Measurements from ENCODE around the gene LDLRAD4. TPM values are rescaled to one million over a fixed set of nuclear protein-coding genes. Genes with fewer than 3 reads are reported as not detected.
A peak's percentile ranks its signal among the peaks of the same experiment; 100 is the strongest.

LDLRAD4 gene
- polyA plus RNA-seq, 1 of the 3 experiments (the other 2 are of a cell fraction), result 0.16 TPM

DNA sequence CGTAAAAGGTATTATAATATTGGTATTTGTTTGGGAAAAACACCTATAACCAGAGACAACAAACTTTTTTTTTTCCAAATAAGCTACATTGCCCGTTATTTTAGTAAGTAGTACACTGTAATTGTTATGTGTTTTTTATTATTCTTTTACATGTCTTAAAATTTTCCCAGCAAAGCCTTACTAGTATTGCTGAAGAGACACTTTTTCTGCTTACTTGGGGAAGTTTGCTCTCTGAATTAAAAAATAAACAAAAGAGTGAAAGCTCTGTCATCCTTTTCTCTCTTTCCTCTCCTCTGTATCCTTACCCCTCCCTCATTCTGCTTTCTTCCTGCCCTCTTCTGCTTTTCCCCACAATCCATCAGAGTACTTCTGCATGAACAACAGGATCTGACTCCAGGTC, 25.6 kb upstream of the LDLRAD4 start:
- Histone ChIP-seq H3F3A (replicated peaks; ENCODE audit: insufficient read depth) (no peaks in the 10 kb centered on the region), H3K4me3 (ENCODE audit: low read depth in 2 of 2, low read length in 1 of 2) (no peak overlapping the region), H3K36me3 (replicated peaks in 1 of 2; ENCODE audit: control insufficient read depth in 1 of 2, insufficient read depth in 2 of 2, low read length in 1 of 2) (no peaks in the 10 kb centered on the region), H3K9ac (no peak overlapping the region), H2AFZ (ENCODE audit: low read depth) (no peak overlapping the region), H3K27me3 (ENCODE audit: insufficient read depth) (no peaks in the 10 kb centered on the region; the same call in 1 of the 2 replicates), H3K4me1 (ENCODE audit: control insufficient read depth in 1 of 2, insufficient read depth in 2 of 2, low read depth in 1 of 2, low read length in 1 of 2) (no peaks in the 10 kb centered on the region; a peak in 1 of 4 replicates), H3K9me3 (no peaks in the 10 kb centered on the region), H3K79me2 (ENCODE audit: insufficient read depth) (no peaks in the 10 kb centered on the region), H3K4me2 (no peak overlapping the region), H4K20me1 (ENCODE audit: insufficient read depth) (no peaks in the 10 kb centered on the region), H3K27ac (ENCODE audit: low read depth in 2 of 2, low read length in 1 of 2) (no peak overlapping the region), H3K9me2 (no peaks in the 10 kb centered on the region)
- TF ChIP-seq GABPA (IDR thresholded peaks at IDR 0.05; ENCODE audit: low read depth), result no peak
- TF ChIP-seq EZH2phosphoT487 (IDR thresholded peaks at IDR 0.05; ENCODE audit: borderline replicate concordance, low read depth), result no peak
- TF ChIP-seq EP300 (IDR thresholded peaks at IDR 0.05; ENCODE audit: borderline replicate concordance in 1 of 2, low read depth in 1 of 2, low read length in 1 of 2), result no peak
- no peak for DNase-seq
- 38% methylated on average over 2 of the region's 2 CpGs for WGBS (ENCODE audit: low lambda C conversion rate)
- CTCF ChIA-PET, result interaction anchor here (1.0 kb wide), 1 partner anchor 13 kb away, joined by 3 read pairs; no protein-coding TSS in a partner anchor
- POLR2A ChIA-PET, result no interaction called here

DNA sequence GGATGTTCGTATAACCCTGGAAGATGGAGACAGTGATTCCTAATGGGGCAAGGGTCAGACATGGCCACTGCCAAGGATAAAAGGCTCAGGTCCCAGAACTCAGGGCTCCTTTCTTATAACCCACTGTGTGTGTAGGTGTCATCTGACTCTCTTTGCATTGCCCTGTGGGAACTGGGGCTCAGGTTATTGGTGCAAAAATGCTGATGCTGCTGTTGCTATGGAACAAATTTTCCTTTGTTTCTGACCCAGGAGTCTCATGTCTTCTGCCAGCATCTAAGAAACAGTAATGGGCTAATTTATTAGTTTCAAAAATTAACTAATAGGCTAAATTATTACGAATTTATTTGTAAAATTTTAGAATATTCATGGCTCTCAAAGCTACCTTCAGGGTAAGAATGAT, 24.3 kb upstream of the LDLRAD4 start:
- no peak overlapping the region for H2AFZ ChIP-seq (ENCODE audit: low read depth)
- H3K27ac ChIP-seq (ENCODE audit: low read depth in 2 of 2, low read length in 1 of 2), result no peak overlapping the region
- no peaks in the 10 kb centered on the region for H3F3A ChIP-seq (replicated peaks; ENCODE audit: insufficient read depth)
- H3K4me1 ChIP-seq (ENCODE audit: control insufficient read depth in 1 of 2, insufficient read depth in 2 of 2, low read depth in 1 of 2, low read length in 1 of 2), result no peaks in the 10 kb centered on the region; a peak in 1 of 4 replicates
- 36% methylated on average over 2 of the region's 2 CpGs for WGBS (ENCODE audit: low lambda C conversion rate)
- H3K27me3 ChIP-seq (ENCODE audit: insufficient read depth), result no peaks in the 10 kb centered on the region; the same call in 1 of the 2 replicates
- ChIA-PET CTCF (no interaction called here), POLR2A (no interaction called here)
- peaks cover under 1% of the 10 kb centered on the region for H3K9me3 ChIP-seq
- H3K9me2 ChIP-seq, result no peaks in the 10 kb centered on the region
- no peak for DNase-seq
- H3K79me2 ChIP-seq (ENCODE audit: insufficient read depth), result no peaks in the 10 kb centered on the region
- no peak overlapping the region for H3K4me3 ChIP-seq (ENCODE audit: low read depth in 2 of 2, low read length in 1 of 2)
- no peak overlapping the region for H3K4me2 ChIP-seq
- no peaks in the 10 kb centered on the region for H4K20me1 ChIP-seq (ENCODE audit: insufficient read depth)
- no peak overlapping the region for H3K9ac ChIP-seq
- no peaks in the 10 kb centered on the region for H3K36me3 ChIP-seq (replicated peaks in 1 of 2; ENCODE audit: control insufficient read depth in 1 of 2, insufficient read depth in 2 of 2, low read length in 1 of 2)
- peak; percentile 78 for TF ChIP-seq RFX5 (IDR thresholded peaks at IDR 0.05; ENCODE audit: low read length)
- TF ChIP-seq, protein P1, sequence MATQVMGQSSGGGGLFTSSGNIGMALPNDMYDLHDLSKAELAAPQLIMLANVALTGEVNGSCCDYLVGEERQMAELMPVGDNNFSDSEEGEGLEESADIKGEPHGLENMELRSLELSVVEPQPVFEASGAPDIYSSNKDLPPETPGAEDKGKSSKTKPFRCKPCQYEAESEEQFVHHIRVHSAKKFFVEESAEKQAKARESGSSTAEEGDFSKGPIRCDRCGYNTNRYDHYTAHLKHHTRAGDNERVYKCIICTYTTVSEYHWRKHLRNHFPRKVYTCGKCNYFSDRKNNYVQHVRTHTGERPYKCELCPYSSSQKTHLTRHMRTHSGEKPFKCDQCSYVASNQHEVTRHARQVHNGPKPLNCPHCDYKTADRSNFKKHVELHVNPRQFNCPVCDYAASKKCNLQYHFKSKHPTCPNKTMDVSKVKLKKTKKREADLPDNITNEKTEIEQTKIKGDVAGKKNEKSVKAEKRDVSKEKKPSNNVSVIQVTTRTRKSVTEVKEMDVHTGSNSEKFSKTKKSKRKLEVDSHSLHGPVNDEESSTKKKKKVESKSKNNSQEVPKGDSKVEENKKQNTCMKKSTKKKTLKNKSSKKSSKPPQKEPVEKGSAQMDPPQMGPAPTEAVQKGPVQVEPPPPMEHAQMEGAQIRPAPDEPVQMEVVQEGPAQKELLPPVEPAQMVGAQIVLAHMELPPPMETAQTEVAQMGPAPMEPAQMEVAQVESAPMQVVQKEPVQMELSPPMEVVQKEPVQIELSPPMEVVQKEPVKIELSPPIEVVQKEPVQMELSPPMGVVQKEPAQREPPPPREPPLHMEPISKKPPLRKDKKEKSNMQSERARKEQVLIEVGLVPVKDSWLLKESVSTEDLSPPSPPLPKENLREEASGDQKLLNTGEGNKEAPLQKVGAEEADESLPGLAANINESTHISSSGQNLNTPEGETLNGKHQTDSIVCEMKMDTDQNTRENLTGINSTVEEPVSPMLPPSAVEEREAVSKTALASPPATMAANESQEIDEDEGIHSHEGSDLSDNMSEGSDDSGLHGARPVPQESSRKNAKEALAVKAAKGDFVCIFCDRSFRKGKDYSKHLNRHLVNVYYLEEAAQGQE (IDR thresholded peaks at IDR 0.05; ENCODE audit: low read depth, low read length), result no peak

DNA sequence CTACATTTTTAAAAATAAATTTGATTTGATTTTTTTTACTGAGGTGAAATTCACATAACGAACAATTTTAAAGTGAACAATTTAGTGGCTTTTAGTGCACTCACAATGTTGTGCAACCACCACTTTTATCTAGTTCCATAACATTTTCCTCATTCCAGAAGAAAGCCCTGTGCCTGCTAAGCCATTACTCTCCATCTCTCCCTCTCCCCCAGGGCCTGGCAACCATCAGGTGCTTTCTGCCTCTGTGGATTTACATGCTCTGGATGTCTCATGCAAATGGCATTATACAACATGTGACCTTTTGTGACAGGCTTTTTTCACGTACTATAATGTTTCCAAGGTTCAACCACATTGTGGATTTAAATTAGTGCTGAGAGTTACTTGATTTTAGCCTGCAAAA, 19.9 kb upstream of the LDLRAD4 start:
- 54% methylated on average over 2 of the region's 2 CpGs for WGBS (ENCODE audit: low lambda C conversion rate)
- Histone ChIP-seq H3K79me2 (ENCODE audit: insufficient read depth) (no peaks in the 10 kb centered on the region), H2AFZ (ENCODE audit: low read depth) (no peak overlapping the region), H3K4me3 (ENCODE audit: low read depth in 2 of 2, low read length in 1 of 2) (no peak overlapping the region), H3K27me3 (ENCODE audit: insufficient read depth) (no peaks in the 10 kb centered on the region; the same call in 1 of the 2 replicates), H3K27ac (ENCODE audit: low read depth in 2 of 2, low read length in 1 of 2) (no peak overlapping the region), H3K9me3 (peaks cover 9% of the 10 kb centered on the region), H3K36me3 (replicated peaks in 1 of 2; ENCODE audit: control insufficient read depth in 1 of 2, insufficient read depth in 2 of 2, low read length in 1 of 2) (no peaks in the 10 kb centered on the region), H3K9ac (no peak overlapping the region), H3K4me1 (ENCODE audit: control insufficient read depth in 1 of 2, insufficient read depth in 2 of 2, low read depth in 1 of 2, low read length in 1 of 2) (no peaks in the 10 kb centered on the region), H3K9me2 (no peaks in the 10 kb centered on the region), H3K4me2 (no peak overlapping the region), H4K20me1 (ENCODE audit: insufficient read depth) (no peaks in the 10 kb centered on the region), H3F3A (replicated peaks; ENCODE audit: insufficient read depth) (no peaks in the 10 kb centered on the region)
- POLR2A ChIA-PET, result no interaction called here
- no peak for TF ChIP-seq MEF2A (IDR thresholded peaks at IDR 0.05; ENCODE audit: borderline replicate concordance, low read depth)
- TF ChIP-seq, protein P2, sequence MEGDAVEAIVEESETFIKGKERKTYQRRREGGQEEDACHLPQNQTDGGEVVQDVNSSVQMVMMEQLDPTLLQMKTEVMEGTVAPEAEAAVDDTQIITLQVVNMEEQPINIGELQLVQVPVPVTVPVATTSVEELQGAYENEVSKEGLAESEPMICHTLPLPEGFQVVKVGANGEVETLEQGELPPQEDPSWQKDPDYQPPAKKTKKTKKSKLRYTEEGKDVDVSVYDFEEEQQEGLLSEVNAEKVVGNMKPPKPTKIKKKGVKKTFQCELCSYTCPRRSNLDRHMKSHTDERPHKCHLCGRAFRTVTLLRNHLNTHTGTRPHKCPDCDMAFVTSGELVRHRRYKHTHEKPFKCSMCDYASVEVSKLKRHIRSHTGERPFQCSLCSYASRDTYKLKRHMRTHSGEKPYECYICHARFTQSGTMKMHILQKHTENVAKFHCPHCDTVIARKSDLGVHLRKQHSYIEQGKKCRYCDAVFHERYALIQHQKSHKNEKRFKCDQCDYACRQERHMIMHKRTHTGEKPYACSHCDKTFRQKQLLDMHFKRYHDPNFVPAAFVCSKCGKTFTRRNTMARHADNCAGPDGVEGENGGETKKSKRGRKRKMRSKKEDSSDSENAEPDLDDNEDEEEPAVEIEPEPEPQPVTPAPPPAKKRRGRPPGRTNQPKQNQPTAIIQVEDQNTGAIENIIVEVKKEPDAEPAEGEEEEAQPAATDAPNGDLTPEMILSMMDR (IDR thresholded peaks at IDR 0.05), result no peak
- TF ChIP-seq, protein P3, sequence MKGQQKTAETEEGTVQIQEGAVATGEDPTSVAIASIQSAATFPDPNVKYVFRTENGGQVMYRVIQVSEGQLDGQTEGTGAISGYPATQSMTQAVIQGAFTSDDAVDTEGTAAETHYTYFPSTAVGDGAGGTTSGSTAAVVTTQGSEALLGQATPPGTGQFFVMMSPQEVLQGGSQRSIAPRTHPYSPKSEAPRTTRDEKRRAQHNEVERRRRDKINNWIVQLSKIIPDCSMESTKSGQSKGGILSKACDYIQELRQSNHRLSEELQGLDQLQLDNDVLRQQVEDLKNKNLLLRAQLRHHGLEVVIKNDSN (IDR thresholded peaks at IDR 0.05; ENCODE audit: borderline replicate concordance, low read depth), result no peak
- TF ChIP-seq CHD2 (IDR thresholded peaks at IDR 0.05; ENCODE audit: low read length, partially characterized antibody), result no peak
- TF ChIP-seq, protein P4, sequence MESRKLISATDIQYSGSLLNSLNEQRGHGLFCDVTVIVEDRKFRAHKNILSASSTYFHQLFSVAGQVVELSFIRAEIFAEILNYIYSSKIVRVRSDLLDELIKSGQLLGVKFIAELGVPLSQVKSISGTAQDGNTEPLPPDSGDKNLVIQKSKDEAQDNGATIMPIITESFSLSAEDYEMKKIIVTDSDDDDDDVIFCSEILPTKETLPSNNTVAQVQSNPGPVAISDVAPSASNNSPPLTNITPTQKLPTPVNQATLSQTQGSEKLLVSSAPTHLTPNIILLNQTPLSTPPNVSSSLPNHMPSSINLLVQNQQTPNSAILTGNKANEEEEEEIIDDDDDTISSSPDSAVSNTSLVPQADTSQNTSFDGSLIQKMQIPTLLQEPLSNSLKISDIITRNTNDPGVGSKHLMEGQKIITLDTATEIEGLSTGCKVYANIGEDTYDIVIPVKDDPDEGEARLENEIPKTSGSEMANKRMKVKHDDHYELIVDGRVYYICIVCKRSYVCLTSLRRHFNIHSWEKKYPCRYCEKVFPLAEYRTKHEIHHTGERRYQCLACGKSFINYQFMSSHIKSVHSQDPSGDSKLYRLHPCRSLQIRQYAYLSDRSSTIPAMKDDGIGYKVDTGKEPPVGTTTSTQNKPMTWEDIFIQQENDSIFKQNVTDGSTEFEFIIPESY (IDR thresholded peaks at IDR 0.05; ENCODE audit: borderline replicate concordance, low read depth), result no peak
- no peak for TF ChIP-seq SMC3 (IDR thresholded peaks at IDR 0.05; ENCODE audit: low read depth, low read length)
- TF ChIP-seq RXRA (IDR thresholded peaks at IDR 0.05; ENCODE audit: borderline replicate concordance, low read depth), result no peak
- CTCF ChIA-PET, result interaction anchor here (1.5 kb wide), 1 partner anchor 11 kb away, joined by 3 read pairs; no protein-coding TSS in a partner anchor
- DNase-seq, result no peak

Data from SK-N-SH (cell line).